Measurements from ENCODE around the gene PRKCE. TPM values are rescaled to one million over a fixed set of nuclear protein-coding genes. Genes with fewer than 3 reads are reported as not detected.
A peak's percentile ranks its signal among the peaks of the same experiment; 100 is the strongest.

PRKCE gene
- polyA plus RNA-seq, 1 of the 3 experiments (the other 2 are of a cell fraction), result 16.3 TPM

GRCh38 chr2:46091004-46091403, 439.5 kb downstream of the PRKCE start:
- Histone ChIP-seq H4K20me1 (ENCODE audit: insufficient read depth) (no peaks in the 10 kb centered on the region), H3K79me2 (ENCODE audit: insufficient read depth) (no peaks in the 10 kb centered on the region), H3K27me3 (ENCODE audit: insufficient read depth) (no peaks in the 10 kb centered on the region), H3K36me3 (replicated peaks in 1 of 2; ENCODE audit: control insufficient read depth in 1 of 2, insufficient read depth in 2 of 2, low read length in 1 of 2) (peaks cover 44 to 59% of the 10 kb centered on the region in 2 experiments), H3K4me1 (ENCODE audit: control insufficient read depth in 1 of 2, insufficient read depth in 2 of 2, low read depth in 1 of 2, low read length in 1 of 2) (peaks cover 0 to 2% of the 10 kb centered on the region in 2 experiments; a peak in 1 of 4 replicates), H2AFZ (ENCODE audit: low read depth) (no peak overlapping the region), H3K9me3 (peaks cover 5% of the 10 kb centered on the region; the same call in 1 of the 2 replicates), H3K4me3 (ENCODE audit: low read depth in 2 of 2, low read length in 1 of 2) (no peak overlapping the region), H3F3A (replicated peaks; ENCODE audit: insufficient read depth) (no peaks in the 10 kb centered on the region), H3K4me2 (no peak overlapping the region), H3K9ac (no peak overlapping the region), H3K27ac (ENCODE audit: low read depth in 2 of 2, low read length in 1 of 2) (no peak overlapping the region), H3K9me2 (no peaks in the 10 kb centered on the region)
- WGBS (ENCODE audit: low lambda C conversion rate), result 53% methylated on average over 3 of the region's 3 CpGs
- ChIA-PET POLR2A (no interaction called here), CTCF (interaction anchor here (0.6 to 1.2 kb wide), 5 partner anchors 8 to 110 kb away, joined by 3 read pairs; no protein-coding TSS in a partner anchor)
- DNase-seq, result peak; percentile 35
- TF ChIP-seq RFX5 (IDR thresholded peaks at IDR 0.05; ENCODE audit: low read length) (no peak), RAD21 (IDR thresholded peaks at IDR 0.05; ENCODE audit: low read length) (peak; percentile 33), USF1 (IDR thresholded peaks at IDR 0.05; ENCODE audit: borderline replicate concordance, low read depth) (no peak), FOSL2 (IDR thresholded peaks at IDR 0.05; ENCODE audit: borderline replicate concordance, low read depth) (no peak), REST (IDR thresholded peaks at IDR 0.05; ENCODE audit: low read depth, low read length) (no peak), JUND (IDR thresholded peaks at IDR 0.05) (no peak), MXI1 (IDR thresholded peaks at IDR 0.05; ENCODE audit: low read depth, low read length) (no peak)
- TF ChIP-seq, protein P1, sequence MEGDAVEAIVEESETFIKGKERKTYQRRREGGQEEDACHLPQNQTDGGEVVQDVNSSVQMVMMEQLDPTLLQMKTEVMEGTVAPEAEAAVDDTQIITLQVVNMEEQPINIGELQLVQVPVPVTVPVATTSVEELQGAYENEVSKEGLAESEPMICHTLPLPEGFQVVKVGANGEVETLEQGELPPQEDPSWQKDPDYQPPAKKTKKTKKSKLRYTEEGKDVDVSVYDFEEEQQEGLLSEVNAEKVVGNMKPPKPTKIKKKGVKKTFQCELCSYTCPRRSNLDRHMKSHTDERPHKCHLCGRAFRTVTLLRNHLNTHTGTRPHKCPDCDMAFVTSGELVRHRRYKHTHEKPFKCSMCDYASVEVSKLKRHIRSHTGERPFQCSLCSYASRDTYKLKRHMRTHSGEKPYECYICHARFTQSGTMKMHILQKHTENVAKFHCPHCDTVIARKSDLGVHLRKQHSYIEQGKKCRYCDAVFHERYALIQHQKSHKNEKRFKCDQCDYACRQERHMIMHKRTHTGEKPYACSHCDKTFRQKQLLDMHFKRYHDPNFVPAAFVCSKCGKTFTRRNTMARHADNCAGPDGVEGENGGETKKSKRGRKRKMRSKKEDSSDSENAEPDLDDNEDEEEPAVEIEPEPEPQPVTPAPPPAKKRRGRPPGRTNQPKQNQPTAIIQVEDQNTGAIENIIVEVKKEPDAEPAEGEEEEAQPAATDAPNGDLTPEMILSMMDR (IDR thresholded peaks at IDR 0.05), result no peak

GRCh38 chr2:46091961-46092667, 440.6 kb downstream of the PRKCE start:
- 86% methylated on average over 6 of the region's 6 CpGs for WGBS (ENCODE audit: low lambda C conversion rate)
- CTCF ChIA-PET, result no interaction called here
- TF ChIP-seq TAF1 (IDR thresholded peaks at IDR 0.05; ENCODE audit: borderline replicate concordance, low read depth, low read length) (no peak), RCOR1 (IDR thresholded peaks at IDR 0.05; ENCODE audit: low read length) (no peak), USF1 (IDR thresholded peaks at IDR 0.05; ENCODE audit: borderline replicate concordance, low read depth) (no peak), YY1 (IDR thresholded peaks at IDR 0.05; ENCODE audit: low read depth) (no peak), RFX5 (IDR thresholded peaks at IDR 0.05; ENCODE audit: low read length) (no peak), TEAD4 (IDR thresholded peaks at IDR 0.05; ENCODE audit: borderline replicate concordance, insufficient read depth) (no peak), EP300 (IDR thresholded peaks at IDR 0.05; ENCODE audit: borderline replicate concordance in 1 of 2, low read depth in 1 of 2, low read length in 1 of 2) (no peak), GATA2 (CRISPR knock-in tag; IDR thresholded peaks at IDR 0.05) (no peak), MXI1 (IDR thresholded peaks at IDR 0.05; ENCODE audit: low read depth, low read length) (no peak), RAD21 (IDR thresholded peaks at IDR 0.05; ENCODE audit: low read length) (no peak), FOSL2 (IDR thresholded peaks at IDR 0.05; ENCODE audit: borderline replicate concordance, low read depth) (no peak), RXRA (IDR thresholded peaks at IDR 0.05; ENCODE audit: borderline replicate concordance, low read depth) (no peak)
- TF ChIP-seq, protein P2, sequence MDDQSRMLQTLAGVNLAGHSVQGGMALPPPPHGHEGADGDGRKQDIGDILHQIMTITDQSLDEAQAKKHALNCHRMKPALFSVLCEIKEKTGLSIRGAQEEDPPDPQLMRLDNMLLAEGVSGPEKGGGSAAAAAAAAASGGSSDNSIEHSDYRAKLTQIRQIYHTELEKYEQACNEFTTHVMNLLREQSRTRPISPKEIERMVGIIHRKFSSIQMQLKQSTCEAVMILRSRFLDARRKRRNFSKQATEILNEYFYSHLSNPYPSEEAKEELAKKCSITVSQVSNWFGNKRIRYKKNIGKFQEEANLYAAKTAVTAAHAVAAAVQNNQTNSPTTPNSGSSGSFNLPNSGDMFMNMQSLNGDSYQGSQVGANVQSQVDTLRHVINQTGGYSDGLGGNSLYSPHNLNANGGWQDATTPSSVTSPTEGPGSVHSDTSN (IDR thresholded peaks at IDR 0.05), result no peak

More at GRCh38 chr2:46091961-46092667, 440.6 kb downstream of the PRKCE start:
- H3K9me2 ChIP-seq, result no peaks in the 10 kb centered on the region
- no peak for DNase-seq
- no peak overlapping the region for H3K4me3 ChIP-seq (ENCODE audit: low read depth in 2 of 2, low read length in 1 of 2)
- H3K79me2 ChIP-seq (ENCODE audit: insufficient read depth), result no peaks in the 10 kb centered on the region
- H2AFZ ChIP-seq (ENCODE audit: low read depth), result no peak overlapping the region
- peaks cover 5% of the 10 kb centered on the region; the same call in 1 of the 2 replicates for H3K9me3 ChIP-seq
- peaks cover 0 to 2% of the 10 kb centered on the region in 2 experiments; a peak in 1 of 4 replicates for H3K4me1 ChIP-seq (ENCODE audit: control insufficient read depth in 1 of 2, insufficient read depth in 2 of 2, low read depth in 1 of 2, low read length in 1 of 2)
- peaks cover 48 to 49% of the 10 kb centered on the region in 2 experiments for H3K36me3 ChIP-seq (replicated peaks in 1 of 2; ENCODE audit: control insufficient read depth in 1 of 2, insufficient read depth in 2 of 2, low read length in 1 of 2)
- no peaks in the 10 kb centered on the region for H4K20me1 ChIP-seq (ENCODE audit: insufficient read depth)
- no peaks in the 10 kb centered on the region for H3K27me3 ChIP-seq (ENCODE audit: insufficient read depth)
- no peak overlapping the region for H3K27ac ChIP-seq (ENCODE audit: low read depth in 2 of 2, low read length in 1 of 2)
- no peak overlapping the region for H3K9ac ChIP-seq
- POLR2A ChIA-PET, result no interaction called here
- H3K4me2 ChIP-seq, result no peak overlapping the region
- H3F3A ChIP-seq (replicated peaks; ENCODE audit: insufficient read depth), result no peaks in the 10 kb centered on the region

Measured in SK-N-SH (cell line).